Measurements from ENCODE around the gene DPP3. TPM values are rescaled to one million over a fixed set of nuclear protein-coding genes. Genes with fewer than 3 reads are reported as not detected.
"Not testable (repeated sequence)": the region's sequence is repeated elsewhere in the genome, so short reads cannot be mapped to it uniquely, and the experiment has no call there.

Gene DPP3
- total RNA-seq, 1 donor from 2014 or later: 12.4 TPM

DNA sequence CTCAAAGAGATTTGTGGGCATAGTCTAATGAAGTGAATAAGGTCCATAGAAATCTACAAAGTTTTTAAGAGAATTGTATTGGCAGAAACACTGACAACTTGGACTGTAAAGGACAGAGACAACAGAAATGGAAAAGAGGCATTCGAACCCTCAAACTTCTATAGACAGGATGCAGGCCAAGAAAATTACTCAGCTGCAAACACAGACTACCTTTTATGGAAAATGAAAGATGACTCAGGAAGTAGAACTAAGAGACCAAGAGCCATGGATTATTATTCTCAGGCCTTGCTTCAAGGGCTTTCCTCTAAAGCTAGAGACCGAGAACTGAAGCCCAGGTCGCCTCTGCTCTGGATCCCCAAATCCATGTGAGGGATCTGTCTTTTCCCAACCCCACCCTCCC, 17.3 kb upstream of the DPP3 start:
- ATAC-seq: no peak
- DNase-seq (ENCODE audit: low spot score): no peak
- intact Hi-C loops (cut with DNase I): no loop called here

DNA sequence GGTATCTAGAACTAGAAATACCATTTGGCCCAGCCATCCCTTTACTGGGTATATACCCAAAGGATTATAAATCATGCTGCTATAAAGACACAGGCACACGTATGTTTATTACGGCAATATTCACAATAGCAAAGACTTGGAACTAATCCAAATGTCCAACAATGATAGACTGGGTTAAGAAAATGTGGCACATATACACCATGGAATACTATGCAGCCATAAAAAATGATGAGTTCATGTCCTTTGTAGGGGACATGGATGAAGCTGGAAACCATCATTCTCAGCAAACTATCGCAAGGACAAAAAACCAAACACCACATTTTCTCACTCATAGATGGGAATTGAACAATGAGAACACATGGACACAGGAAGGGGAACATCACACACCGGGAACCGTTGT, 16.1 kb upstream of the DPP3 start:
- DNase-seq (ENCODE audit: low spot score); intact Hi-C loops (cut with DNase I); ATAC-seq: not testable (repeated sequence)

DNA sequence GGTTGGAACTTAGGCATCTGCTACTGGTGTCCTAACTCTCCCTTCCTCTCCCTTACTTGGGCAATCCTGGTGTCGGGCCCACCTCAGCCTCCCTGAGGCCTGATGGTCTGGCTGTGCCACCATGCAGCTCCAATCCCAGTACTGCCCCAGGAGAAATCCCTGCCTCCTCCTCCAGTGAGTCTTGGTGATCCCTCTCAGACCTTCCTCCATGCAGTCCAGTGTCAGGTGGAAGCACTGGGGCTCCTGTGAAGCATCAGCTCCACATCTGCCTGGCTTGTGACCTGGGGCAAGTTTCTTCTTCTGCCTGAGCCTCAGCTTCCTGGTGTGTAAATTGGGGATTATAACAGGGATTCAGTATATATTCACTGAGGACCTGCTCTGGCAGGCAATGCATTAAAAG, 15.3 kb upstream of the DPP3 start:
- DNase-seq (ENCODE audit: low spot score) (no peak), ATAC-seq (no peak)
- intact Hi-C loops (cut with DNase I): no loop called here

DNA sequence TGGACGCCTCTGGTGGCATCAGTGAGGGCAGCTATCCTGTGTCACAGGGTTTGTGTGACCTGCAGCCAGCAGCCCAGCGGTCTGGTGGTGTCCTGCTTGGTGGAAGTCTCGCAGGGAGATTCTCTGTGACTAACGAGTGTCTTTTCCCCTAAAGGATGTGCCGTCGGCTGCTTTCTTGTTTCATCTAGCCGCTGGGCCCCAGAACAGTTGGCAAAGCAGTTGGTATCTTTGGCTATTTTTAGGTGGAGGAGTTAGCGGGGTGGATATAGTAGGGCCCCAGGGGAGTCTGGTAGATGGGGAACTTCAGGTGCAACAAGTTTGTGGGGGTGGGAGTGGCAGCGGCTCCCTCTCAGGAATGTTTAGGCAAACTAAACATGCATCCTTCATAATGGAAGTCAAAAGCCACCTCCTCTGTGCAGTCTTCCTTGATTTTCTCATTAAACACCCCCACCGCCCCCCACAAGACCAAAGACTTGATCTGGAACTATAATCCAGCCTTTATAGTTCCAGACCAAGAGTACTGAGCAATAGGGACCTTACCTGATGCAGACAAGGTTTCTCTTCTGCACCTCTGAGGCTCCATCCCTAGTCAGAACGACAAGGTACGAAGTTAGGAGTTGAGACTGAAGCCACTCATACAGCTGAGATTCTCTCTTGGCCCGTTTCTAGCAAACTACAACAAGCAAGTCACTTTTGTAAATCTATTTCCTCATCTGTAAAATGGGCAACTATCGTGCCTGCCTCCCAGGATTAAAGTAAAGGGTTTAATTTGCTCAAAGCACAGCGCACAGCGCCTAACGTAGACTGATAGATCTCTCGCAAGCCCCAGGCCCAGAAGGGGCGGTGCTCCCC, 14.6 kb upstream of the DPP3 start:
- DNase-seq (ENCODE audit: low spot score): no peak
- no peak for ATAC-seq
- intact Hi-C loops (cut with DNase I): no loop called here

DNA sequence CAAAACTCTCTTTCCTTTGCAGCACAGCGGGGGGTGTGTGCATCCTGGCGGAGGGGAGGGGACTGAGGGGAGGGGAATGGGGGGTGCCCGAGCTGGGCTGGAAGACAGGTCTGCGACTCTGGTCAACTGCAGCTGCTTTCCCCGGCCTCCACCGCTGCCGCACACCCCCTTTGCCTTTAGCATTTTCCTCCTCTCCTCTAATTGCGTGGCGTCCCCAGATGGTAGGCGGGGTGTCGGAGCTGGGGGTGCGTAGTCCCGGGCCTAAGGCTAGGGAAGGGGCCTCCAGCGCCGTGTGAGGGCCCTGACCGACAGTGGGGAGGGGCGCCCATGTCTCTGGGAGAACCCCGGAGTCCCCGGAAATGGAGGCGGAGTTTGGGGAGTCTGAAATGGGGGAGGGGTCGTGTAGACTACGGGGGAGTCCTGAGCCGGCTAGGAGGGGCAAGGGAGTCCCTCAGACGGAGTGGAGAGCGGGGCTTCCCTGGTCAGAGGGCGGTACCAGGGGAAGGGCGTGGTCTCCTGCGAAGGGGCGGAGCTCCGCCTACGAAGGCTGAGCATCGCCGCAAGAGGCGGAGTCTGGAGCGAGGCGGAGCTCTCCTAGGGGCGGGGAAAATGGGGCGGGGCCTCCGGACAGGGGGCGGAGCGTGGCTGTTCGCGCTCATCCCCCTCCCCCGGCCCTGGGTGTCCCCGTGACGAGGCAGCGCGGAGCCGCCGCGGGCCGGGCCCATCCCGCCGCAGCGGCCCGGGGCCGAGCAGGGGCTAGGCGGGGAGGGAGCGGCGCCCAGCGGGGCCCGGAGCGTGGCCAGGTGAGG, 13.8 kb upstream of the DPP3 start, which contains the start of gene PELI3:
PELI3 (plus strand) TSS at position 681 of the 809 bp plus-strand sequence. CDS start 1,224 bp downstream, outside the sequence.
- ATAC-seq: peak; percentile 99
- intact Hi-C loops (cut with DNase I): no loop called here
- peak; percentile 98 for DNase-seq (ENCODE audit: low spot score)

DNA sequence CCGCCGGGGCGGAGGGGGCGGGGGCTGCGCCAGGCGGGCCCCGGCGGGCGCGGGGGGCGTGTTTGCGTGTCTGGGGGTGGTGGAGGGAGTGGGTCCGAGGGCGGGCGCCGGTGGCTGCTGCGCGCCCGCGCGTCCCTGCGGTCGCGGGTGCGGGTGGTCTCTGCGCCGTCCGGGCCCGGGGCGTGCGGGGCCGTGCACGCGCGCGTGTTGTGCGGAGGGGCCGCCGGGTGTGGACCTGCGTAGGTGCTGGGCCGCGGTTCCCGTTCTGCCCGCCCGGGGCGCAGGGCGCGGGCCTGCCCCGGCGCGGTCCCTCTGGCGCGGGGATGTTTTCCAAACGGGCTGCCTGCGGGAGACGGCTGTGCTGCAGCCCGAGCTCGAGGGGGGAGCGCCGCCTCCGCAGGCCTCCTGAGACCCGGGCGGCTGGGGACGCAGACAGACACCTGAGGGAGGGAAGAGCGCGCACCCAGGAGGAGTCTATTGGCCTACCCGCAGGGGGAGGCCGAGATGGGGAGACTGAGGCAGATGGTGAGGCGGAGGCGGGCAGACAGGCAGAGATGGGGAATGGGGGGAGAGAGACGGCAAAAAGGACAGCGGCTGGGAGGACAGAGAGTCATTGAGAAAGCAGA, 13.1 kb upstream of the DPP3 start:
- intact Hi-C loops (cut with DNase I): no loop called here
- no peak for DNase-seq (ENCODE audit: low spot score)
- no peak for ATAC-seq

DNA sequence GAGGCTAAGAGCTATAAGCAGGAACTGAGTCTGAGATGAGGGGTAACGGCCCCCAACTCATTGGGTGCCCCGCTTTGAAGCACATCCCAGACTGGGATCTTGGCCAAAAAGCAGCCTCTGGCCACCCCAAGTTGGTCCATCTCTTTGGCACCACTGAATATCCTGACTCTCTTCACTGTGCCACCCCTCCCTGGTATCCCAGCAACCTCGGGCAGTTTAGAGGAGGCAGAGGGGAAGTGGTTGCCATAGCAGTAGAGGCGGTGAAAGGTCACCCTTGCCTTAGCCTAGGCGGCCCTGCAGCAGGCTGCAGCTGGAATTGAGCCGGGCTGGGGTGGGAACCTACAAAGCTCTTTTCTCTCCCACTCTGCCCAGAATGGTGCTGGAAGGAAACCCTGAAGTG, 12.5 kb upstream of the DPP3 start:
- intact Hi-C loops (cut with DNase I): no loop called here

DNA sequence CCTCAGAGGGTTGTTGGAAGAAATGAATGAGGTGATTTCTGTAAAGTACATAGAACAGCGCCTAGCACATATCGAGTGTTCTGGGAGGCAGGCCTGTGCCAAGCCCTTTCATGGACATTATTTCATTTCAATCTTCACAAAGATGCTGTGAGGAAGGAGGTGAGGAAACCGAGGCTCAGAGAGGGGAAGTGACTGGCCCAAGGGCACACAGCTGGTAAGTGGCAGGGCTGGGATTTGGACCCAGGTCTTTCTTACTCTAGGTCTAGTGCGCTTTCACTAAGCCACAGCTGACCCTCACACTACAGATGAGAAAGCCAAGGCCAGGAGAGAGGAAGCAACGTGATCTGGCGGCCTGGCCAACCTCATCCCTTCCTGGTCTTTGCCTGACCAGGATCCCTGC, 11.5 kb upstream of the DPP3 start:
- intact Hi-C loops (cut with DNase I): no loop called here
- no peak for DNase-seq (ENCODE audit: low spot score)
- no peak for ATAC-seq

More for the DNA sequence above, 12.5 kb upstream of the DPP3 start:
- DNase-seq (ENCODE audit: low spot score) (no peak), ATAC-seq (peak; percentile 33)

DNA sequence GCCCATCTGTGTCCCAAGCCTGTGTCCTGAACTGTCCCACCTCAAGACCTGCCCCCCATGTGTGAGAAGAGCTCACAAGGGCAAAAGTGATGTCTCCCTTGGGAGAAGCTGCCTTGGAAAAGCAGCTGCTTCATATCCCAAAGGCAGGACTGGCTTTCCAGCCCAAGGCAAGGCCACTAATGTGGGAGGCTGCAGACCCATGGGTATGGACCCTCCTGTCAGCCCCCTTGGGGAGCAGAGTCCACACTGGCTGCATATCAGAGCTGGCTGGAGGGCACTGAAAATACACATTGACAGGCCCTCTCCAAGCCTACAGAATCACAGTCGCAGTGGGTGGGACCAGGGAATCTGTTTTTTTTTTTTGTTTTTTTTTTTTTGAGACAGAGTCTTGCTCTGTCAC, 10.8 kb upstream of the DPP3 start:
- ATAC-seq: no peak
- intact Hi-C loops (cut with DNase I): no loop called here
- DNase-seq (ENCODE audit: low spot score): no peak

DNA sequence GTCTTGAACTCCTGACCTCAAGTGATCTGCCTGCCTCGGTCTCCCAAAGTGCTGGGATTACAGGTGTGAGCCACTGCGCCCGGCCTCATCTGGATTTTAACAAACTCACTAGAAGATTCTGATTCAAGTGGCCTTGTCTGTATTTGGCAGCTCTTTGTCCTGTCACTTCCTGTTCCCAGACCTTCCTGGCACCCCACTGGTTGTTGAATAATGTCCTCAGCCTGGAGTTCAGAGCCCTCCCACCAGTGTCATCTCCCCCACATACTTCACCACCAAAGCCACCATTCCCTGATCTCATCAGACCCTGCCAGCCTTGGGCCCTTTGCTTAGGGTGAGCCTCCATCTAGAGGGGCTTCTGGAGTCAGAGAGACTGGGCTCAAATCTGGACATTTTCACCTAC, 10.2 kb upstream of the DPP3 start:
- no peak for ATAC-seq
- DNase-seq (ENCODE audit: low spot score): no peak
- intact Hi-C loops (cut with DNase I): no loop called here

DNA sequence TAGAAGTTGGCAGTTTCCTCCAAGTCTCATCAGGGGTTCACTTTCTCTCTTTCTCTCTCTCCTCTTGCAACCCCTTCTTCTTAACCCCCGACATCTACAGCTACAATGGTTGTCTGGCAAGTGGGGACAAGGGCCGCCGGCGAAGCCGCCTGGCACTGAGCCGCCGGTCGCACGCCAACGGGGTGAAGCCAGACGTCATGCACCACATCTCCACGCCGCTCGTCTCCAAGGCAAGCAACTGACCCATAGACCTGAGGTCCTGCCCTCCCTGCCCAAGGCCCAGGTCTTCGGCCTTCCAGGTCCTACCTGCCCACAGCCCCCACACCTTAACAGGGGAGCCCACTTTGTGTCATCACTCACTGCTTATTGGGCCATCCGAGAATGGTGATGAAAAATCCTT, 9.1 kb upstream of the DPP3 start:
- DNase-seq (ENCODE audit: low spot score) (no peak), ATAC-seq (no peak)
- intact Hi-C loops (cut with DNase I): no loop called here

DNA sequence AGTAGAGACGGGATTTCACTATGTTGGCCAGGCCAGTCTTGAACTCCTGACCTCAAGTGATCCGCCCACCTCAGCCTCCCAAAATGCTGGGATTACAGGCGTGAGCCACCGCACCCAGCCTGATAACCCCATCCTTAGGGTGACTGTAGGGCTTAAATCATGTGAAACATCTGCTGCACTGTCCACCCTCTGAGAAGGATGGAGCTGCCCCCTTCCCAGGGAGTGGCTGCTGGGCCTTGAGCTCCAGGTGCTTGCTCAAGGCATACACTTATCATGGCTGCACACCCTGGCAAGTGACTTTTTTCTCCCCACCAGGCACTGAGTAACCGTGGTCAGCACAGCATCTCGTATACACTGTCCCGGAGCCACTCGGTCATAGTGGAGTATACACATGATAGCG, 8.2 kb upstream of the DPP3 start:
- DNase-seq (ENCODE audit: low spot score) (no peak), ATAC-seq (no peak)
- intact Hi-C loops (cut with DNase I): no loop called here

DNA sequence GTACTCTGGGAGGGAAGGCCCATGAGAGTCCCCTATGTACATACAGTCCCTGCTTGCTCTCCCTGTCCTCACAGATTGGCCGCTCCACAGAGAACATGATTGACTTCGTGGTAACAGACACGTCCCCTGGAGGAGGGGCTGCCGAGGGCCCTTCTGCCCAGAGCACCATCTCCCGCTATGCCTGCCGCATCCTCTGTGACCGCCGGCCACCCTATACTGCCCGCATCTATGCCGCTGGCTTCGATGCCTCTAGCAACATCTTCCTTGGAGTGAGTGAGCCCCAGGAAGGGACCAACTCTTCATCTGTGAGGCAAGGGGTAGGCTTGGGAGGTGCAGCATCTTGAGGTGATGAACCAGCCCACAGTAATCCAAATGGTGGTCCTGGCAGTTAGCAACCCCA, 7.1 kb upstream of the DPP3 start:
- DNase-seq (ENCODE audit: low spot score) (no peak), ATAC-seq (no peak)
- intact Hi-C loops (cut with DNase I): no loop called here

DNA sequence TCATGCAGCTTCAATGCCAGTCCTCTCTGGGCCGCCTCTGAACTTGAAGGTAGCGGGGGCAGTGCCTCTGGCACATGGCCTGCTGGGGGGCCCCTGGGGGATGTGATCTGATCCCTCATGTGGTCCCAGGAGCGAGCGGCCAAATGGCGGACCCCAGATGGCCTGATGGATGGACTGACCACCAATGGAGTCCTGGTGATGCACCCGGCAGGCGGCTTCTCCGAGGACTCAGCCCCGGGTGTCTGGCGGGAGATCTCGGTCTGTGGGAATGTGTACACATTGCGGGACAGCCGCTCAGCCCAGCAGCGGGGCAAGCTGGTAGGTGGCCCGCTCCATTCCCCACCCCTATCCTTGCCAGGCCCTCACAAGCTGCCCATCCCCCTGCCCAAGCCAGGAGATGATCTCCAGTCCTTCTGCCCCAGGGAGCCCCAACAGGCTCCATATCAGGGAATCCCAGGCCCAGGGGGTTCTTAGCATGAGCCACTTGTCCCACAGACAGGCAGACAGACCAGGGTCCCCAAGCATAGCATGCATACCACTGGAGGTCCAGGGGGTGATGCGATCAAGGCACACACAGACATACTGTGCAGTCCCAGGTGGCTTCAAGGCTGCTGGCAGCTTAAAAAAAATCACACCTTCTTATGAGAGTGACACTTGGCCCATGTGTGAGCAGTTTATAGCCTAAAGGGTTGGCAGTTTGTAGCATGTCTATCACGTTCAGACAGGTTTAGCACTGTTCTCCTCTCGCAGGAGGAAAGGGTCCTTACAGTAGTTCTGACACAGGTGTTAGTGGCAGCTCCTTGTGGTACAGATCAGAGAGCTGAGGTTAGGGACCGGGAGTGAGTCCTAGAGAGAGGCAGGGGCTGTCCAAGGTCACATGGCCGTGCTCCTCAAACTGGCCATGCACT, 6.4 kb upstream of the DPP3 start:
- ATAC-seq: no peak
- DNase-seq (ENCODE audit: low spot score): no peak
- intact Hi-C loops (cut with DNase I): no loop called here

DNA sequence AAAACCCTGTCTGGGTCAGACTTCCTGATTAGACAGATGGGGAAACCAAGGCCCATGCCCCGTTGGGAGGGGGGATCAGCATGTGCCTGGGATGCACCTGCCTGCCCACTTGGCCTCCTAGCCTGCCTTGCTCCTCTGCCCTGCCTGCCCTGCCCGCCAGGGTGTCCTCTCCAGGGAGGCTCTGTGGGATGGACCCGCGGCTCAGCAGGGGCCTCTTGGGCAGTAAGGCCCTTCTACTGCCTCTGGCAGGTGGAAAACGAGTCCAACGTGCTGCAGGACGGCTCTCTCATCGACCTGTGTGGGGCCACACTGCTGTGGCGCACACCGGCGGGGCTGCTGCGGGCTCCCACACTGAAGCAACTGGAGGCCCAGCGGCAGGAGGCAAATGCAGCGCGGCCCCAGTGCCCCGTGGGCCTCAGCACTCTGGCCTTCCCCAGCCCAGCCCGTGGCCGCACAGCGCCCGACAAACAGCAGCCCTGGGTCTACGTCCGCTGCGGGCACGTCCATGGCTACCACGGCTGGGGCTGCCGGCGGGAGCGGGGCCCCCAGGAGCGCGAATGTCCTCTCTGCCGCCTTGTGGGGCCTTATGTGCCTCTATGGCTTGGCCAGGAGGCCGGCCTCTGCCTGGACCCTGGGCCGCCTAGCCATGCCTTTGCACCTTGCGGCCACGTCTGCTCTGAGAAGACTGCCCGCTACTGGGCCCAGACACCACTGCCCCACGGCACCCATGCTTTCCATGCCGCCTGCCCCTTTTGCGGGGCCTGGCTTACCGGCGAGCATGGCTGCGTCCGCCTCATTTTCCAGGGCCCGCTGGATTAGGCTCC, 4.7 kb upstream of the DPP3 start:
- no peak for DNase-seq (ENCODE audit: low spot score)
- intact Hi-C loops (cut with DNase I): no loop called here
- ATAC-seq: no peak

DNA sequence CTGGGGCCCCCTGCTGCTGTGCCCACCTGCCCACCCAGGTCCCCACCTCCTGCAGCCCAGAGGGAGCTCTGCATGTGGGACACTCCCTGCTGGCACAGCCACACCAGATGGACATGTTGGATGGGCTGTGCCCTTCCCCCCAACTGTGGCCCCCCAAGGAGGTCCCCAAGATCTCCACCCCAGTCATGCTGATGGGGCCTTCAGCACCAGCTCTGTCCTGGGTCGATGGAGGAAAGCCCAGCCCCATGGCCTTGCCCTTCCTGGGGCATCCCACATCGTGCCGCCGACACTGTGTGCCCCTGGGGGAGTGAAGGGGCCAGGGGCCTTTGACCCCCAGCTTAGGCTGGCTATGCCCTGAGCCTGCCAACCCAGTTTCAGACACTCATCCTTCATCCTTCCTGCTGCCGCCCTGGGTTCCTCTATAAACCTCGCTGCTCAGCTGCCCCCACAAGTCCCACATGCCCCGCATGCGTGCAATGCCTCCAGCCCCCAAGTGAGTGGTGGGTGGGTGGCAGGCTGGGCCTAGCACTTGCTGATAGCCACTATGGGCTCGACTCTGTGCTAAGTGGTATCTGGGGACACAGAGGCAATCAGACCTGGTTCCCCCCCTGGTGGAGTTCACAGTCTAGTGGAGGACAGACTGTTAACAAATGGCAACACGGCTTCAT, 3.9 kb upstream of the DPP3 start:
- ATAC-seq (no peak), DNase-seq (ENCODE audit: low spot score) (no peak)
- intact Hi-C loops (cut with DNase I): no loop called here

DNA sequence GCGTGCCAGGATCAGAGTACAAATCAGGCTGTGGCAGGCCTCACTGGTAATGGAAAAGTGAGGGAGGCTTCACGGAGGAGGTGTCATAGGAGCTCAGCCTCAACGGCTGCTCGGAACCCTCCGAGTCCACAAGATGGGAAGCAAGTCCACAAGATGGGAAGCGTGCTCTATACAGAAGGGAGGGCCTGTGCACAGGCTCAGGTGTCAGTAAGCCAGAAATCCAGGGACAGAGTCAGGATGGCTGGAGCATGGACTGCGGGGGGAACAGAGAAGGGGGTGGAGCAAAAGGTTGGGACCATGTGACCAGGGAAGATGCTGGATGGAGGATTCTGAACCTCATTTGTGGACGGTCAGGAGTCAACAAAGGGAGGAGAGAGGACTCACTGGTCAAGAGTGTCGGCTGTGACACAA, 3.4 kb upstream of the DPP3 start:
- intact Hi-C loops (cut with DNase I): no loop called here
- DNase-seq (ENCODE audit: low spot score) (no peak), ATAC-seq (no peak)

Data from sciatic nerve (tissue), 2 donors.